ENCODE data around the gene SHANK3. TPM values are rescaled to one million over a fixed set of nuclear protein-coding genes. Genes with fewer than 3 reads are reported as not detected.

Gene SHANK3
- total RNA-seq, 1 experiment from 2014 or later = 0.84 TPM

DNA sequence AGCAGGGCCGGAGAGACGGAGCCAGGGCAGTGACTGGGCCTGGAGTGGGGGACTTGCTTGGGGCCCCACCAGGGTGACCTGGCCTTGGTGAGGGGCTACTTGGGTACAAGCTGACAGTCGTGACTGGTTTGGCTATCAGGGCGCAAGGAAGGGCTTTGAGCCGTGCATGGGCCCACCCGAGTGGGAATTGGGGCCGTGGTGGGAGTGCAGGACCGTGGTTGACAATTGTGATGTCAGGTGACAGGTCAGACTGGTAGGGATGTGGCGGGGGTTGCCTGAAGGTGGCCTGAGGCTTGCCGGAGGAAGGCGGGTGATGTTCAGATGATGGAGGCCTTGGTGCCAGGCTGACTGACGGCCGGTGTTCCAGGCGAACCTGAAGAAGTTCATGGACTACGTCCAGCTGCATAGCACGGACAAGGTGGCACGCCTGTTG is 5.6 kb downstream of the SHANK3 start:
- DNase-seq (ENCODE audit: low spot score) = no peak

DNA sequence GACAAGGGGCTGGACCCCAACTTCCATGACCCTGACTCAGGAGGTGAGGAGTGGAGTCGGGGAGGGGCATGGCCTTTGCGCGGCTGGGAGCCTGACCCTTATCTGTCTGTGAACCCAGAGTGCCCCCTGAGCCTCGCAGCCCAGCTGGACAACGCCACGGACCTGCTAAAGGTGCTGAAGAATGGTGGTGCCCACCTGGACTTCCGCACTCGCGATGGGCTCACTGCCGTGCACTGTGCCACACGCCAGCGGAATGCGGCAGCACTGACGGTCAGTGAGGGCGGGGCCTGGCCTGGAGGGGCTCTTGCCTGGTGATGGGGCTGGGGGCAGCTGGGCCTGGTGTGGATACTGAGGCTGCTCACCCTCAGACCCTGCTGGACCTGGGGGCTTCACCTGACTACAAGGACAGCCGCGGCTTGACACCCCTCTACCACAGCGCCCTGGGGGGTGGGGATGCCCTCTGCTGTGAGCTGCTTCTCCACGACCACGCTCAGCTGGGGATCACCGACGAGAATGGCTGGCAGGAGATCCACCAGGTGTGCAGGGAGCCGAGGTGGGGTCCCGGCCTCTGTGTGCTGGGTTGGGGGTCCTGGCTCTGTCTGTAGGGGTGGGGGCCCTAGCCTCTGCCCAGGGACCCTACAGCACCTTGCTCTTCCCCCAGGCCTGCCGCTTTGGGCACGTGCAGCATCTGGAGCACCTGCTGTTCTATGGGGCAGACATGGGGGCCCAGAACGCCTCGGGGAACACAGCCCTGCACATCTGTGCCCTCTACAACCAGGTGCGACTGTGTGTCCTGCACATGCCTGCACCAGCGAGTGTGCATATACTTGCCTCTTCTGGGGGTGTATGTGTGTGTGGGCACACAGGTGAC is 6.3 kb downstream of the SHANK3 start:
- no peak for DNase-seq (ENCODE audit: low spot score)

DNA sequence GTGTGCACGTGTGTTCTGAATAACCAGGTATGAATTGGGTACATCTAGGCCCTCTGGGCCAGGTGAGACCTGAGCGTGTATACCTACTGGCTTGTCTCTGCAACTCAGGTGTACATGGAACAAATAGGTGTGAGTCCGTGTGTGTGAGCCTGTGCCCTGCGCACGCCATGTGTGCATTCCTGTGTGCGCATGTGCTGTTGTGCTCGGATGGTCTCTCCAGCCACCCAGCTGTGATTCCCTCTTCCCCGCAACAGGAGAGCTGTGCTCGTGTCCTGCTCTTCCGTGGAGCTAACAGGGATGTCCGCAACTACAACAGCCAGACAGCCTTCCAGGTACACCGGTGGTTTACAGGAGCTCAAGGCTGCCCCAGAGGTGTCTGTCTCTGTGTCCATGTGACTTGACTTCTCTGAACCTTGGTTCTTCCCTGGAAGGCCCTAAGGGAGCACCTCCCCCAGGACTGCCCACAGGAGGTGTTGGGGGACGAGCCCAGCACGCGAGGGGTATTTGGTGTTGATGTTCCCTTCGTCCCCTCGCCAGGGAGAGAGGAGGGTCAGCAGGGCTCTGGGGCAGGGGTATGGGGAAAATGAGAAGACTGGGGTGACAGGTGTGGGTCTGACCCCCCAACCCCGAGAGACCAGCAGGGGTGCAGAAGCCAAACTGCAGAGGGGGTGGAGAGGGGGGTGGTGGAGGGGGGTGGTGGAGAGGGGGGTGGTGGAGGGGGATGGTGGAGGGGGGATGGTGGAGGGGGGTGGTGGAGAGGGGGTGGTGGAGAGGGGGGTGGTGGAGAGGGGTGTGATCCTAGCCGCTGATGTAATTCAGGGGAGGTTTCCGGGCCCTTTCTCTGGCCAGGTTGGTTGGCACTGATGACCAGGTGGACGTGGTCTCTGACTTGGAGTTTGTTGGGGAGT is 10.7 kb downstream of the SHANK3 start:
- DNase-seq (ENCODE audit: low spot score) = no peak

DNA sequence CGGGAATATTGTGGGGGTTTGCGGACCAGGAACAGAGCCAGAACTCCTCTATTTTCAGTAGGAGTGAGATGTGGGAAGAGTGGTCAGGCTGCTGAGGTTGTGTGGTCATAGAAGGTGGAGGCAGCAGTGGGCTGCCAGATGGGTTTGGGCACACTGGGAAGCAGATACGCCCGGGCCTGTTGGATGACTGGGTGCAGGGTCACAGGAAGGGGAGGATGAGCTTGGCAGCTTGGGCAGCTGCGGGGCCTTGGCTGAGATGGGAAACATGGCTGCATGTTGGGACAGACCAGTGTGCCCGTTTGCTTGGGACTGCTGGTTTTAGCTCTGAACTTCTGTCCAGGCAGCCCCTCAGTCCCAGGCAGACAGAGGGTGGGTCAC is 11.4 kb downstream of the SHANK3 start:
- no peak for DNase-seq (ENCODE audit: low spot score)

DNA sequence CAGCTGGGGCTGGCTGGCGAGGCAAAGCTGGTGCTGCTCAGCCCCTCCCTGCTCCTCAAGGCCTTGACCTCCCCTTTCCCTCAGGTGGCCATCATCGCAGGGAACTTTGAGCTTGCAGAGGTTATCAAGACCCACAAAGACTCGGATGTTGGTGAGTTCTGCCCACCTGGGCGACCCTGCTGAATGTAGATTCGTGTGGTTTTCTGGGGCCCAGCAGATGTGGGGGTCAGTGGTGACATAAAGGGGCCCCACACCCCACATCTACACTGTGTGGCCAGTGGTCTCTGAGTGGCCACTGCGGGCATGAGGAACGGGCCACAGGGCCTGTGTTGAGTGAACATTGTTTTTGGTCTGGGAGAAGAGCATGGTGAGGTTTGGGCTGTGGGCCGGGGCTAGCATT is 11.9 kb downstream of the SHANK3 start:
- no peak for DNase-seq (ENCODE audit: low spot score)

DNA sequence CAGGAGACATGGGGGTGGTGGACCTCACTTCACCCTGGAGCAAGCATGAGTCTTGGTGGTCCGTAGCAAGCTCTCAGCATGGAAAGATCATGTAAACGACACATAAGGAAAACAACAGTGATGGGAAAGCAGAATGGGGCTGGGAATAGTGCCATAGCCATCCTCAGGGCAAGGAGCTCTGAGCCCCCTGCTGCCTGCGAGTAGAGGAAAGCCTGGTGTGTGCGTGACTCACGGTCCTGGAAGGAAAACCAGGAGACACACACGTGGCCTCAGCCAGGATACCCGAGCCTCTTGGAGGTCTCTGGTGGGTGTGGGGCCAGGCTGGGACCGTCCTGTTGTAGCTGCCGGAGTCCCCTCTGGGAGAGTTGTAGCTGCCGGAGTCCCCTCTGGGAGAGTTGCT is 12.4 kb downstream of the SHANK3 start:
- DNase-seq (ENCODE audit: low spot score) = no peak

DNA sequence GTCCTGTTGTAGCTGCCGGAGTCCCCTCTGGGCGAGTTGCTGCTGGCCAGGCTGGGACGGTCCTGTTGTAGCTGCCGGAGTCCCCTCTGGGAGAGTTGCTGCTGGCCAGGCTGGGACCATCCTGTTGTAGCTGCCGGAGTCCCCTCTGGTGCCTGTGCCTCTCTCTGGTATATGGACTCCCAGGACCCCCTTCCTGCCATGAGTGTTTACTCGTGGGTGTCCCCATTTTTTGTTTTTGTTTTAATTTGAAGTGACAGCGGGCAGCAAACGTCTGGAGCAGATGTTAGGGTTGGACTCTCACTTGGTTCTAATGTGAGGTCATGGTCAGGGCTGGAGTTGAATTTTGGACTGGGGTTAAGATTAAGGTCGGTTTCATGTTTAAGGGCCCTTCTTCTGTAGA is 14.2 kb downstream of the SHANK3 start:
- no peak for DNase-seq (ENCODE audit: low spot score)

DNA sequence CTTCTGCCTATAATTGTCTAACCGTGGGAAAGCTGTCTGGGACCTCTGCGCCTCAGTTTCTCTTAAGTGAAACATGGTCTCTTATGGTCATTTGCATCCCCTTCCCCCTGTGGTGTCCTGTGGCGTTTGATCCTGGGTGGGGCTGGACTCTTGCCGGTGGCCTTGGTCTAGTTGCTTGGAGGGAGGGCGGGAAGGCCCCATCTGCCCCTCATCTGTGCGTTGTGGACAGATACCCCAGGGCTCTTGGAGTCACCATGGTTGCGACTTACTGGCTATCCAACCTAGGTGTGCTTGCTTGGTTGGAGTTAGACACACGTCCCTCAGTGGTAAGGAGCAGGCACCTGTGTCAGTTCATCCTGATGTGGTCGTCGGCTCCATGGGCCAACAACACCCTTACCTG is 15.2 kb downstream of the SHANK3 start:
- no peak for DNase-seq (ENCODE audit: low spot score)

DNA sequence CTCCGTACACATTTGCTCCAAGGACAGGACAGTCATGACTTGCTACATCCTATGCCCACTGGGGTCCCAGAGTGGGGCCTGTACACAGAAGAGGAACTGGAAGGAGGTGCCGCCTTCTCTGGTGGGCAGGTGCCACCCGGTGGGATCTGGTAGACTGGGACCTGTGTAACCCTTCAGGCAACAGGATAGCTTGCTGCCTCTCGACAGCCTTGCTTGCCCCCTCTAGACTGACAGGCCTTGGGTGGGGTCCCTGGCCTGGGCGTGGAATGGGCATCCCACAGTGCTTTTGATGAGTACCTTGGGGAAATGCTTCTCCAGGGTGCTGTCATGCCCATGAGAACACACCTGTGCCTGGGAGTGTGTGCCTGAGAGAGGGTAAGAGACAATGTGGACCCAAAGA is 15.8 kb downstream of the SHANK3 start:
- no peak for DNase-seq (ENCODE audit: low spot score)

DNA sequence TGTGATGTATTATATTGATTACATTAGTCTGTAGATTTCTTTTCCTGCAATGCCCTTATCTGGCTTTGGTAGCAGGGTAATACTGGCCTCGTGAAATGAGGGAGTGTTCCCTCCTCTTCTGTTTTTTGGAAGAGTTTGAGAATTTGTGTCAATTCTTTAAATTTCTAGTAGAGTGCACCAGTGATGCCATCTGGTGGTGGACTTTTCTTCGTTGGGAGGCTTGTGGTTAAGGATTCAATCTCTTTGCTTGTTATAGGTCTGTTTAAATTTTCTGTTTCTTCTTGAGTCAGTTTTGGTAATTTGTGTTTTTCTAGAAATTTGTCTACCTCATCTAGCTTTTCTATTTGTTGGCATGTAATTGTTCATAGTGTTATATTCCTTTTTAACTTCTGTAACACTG is 18.9 kb downstream of the SHANK3 start:
- DNase-seq (ENCODE audit: low spot score) = peak; percentile 36

DNA sequence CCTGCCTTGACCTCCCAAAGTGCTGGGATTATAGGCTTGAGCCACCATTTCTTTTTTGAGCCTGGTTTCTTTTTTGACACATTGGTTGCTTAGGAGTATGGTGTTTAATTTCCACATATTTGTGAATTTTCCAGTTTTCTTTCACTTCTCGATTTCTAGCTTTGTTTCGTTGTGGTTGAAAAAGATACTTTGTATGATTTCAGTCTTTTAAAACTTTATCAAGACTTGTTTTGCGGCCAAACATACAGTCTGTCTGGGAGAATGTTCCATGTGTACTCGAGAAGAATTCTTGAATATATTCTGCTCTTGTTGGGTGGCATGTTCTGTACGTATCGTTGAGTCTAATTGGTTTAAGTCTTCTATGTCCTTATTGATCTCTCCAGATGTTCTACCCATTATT is 20.8 kb downstream of the SHANK3 start:
- no peak for DNase-seq (ENCODE audit: low spot score)

DNA sequence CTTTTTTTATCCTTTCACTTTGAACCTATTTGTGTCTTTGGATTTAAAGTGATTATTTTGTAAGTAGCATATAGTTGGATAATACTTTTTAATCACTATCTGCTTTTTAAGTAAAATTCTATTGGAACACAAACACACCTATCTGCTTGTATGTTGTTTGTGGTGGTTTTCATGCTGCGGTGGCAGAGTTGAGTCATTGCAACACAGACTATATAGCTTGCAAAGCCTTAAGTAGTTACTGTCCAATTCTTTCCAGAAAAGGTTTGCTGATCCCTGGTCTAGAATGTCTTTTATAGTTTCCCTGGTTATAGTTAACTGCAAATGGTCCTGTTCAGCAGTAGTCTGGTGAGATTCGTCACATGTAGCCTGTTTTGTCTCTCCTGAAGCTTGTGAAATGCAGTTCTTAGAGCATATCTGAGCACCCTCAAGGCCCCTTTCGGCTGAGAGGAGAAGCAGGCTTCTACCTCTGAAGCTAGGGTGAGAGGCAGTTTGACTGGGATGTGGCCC is 21.5 kb downstream of the SHANK3 start:
- DNase-seq (ENCODE audit: low spot score) = no peak

DNA sequence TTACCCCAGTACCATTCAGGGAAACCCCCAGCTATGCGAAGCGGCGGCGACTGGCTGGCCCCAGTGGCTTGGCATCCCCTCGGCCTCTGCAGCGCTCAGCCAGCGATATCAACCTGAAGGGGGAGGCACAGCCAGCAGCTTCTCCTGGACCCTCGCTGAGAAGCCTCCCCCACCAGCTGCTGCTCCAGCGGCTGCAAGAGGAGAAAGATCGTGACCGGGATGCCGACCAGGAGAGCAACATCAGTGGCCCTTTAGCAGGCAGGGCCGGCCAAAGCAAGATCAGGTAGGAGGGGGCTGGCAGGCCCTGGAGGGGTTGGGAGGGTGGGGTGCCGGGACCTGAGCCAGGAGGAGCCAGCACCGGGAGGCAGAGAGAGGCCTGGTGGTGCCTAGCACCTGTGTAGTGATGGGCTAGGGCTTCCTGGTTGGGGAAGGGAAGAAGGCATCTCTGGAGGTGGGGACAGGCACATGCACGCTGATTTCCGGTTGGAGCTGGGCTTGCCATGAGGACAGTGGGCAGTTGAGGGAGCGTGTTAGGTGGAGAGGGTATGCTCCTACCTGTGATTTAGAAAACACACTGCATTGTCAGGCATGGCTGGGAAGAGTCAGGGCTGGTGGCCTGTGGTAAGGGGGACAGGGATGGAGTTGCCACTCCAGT is 22.3 kb downstream of the SHANK3 start:
- no peak for DNase-seq (ENCODE audit: low spot score)

DNA sequence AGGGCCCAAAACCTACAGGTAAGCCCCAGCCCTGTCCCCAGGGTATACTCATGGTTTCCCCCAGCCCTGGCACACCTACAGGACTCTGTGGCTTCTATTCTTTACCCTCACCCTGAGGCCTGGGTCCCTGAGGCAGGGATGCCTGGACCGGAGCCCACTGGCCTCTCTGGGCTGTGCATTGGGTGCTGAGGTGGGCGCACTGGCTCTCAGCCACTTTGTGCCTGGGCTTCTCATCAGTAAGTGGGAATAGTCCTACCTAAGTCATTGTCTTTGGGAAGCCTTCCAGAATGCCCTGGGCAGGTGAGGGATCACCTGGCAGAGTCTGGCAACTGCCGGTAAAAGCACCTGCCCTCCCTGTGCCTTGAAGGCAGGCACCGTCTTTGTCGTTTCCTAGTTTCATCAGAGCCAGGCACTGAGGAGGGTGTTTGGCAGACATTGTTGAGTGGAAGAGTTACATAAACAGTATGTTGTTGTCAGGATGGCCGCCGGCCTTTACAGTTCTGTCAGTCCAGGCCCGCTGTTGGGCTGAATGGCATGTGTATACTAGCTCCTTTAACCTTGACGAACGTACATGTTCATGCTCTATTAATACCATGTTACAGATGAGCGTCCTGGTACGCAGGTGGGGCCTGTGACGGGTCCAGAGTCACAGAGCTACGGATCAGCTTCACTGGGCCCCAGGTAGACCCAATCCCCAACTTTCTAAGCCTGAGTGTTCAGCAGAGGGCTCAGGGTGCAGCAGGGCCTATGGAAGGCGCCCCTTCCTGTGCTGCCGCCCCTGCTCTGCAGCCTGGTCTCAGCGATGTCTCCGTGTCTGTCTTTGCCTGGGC is 23.0 kb downstream of the SHANK3 start:
- DNase-seq (ENCODE audit: low spot score) = no peak

DNA sequence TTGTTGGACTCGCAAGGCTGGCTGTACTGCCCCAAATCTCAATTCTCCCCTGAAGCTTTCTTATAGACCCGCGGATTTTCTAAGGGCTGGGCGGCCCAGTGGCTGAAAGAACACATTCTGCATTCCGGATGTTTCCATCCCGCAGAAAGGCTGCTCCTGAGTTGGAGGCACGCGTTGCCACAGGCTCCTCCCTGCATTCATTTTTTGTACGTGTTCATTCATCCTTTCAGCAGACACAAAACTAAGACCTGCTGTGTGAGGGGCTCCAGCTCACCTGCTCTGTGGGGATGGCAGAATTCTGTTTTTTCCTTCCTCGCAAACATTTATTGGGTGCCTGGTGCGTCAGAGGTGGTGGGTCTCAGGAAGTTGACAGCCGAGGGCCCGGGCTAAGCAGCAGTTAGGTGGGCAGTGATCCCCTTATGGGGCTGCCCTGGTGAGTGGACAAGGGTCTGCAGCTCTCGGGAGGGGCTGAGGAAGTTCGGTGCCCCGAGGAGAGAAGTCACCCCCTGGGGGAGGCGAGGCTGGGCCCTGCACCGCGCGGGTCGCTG is 23.7 kb downstream of the SHANK3 start:
- no peak for DNase-seq (ENCODE audit: low spot score)

DNA sequence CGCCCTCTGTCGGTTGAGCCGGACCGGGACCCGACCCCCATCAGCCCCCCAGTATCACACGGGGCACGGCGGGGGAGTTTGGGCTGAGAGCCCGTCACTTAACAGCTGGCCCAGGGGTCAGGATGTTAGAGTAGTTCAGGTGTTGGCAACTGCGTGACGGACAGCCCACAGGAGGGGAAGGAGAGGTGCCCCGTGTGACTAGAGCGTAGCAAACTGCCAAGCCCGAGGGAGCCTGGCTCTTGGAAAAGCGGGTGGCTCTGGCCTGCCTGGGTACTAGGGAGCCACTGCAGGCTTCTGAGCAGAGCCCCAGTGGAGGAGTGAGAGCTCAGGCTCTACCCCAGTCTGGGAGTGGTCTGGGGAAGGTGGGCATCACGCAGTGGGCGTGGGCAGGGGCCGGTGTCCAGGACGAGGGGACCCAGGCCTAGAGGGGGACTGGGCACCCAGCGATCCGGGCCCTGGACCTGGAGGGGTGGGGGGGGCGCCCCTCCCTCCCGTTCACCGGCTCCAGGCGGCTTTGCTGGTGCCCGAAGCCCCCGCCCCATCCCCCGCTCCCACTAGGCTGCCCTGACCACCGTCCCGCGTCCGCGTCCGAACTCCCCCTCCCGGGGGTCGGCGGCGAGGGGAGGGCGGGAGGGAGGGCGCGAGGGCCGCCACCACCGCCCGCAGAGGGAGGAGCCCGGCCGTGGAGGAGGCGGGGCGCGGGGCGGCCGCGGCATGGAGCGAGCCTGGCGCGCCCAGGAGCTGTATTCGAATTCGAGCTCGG is 24.4 kb downstream of the SHANK3 start:
- DNase-seq (ENCODE audit: low spot score) = no peak

DNA sequence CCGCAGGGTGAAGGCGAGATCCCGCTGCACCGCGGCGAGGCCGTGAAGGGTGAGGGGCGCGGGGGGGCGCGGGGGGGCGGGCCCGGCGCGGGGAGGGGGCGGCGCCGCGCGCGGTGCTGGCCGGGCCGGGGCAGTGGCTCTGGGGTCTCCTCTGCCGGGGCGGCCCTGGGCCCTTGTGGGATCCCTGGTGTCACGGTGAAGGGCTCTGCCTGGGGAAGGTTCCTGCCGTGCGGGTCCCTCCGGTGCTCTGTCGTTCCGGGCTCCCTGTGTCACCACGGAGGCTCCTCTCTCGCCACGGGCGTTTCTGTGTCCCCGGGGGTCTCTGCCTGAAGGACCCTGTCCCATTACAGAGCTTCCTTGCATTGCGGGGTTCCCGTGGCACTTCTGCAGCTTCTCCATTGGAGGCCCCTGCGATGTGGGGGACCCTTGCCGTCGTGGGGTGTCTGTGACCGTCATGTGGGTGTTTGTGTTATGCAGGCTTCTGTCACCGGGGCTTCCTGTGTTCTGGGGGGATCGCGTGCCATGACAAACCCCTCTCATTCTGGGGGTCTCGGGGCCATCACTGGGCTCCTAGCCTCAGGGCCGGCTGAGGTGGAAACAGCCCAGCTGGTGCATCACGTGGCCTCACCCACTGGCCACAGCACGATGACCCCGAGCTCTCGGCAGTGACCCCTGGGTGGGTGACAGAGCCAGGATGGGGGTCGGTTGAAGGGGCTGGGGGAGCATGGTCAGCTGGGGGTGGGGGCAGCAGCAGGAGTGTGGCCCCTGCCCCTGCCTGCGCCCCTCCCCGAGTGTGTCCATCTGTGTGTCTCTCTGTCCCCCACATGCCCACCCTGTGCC is 25.3 kb downstream of the SHANK3 start:
- no peak for DNase-seq (ENCODE audit: low spot score)

DNA sequence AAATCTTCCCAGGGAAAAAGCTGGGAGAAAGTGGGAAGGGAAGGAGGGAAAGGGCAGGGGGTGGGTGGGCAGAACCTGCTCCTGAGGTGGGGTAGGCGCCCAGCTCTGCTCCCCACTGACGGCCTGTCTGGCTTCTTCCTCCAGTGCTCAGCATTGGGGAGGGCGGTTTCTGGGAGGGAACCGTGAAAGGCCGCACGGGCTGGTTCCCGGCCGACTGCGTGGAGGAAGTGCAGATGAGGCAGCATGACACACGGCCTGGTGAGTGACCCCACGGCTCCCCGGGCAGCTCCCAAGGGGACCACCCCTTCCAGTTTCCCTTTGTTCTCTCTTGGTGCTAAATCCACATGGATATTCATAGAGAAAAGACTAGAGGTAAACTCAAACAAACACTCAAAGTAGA is 25.9 kb downstream of the SHANK3 start:
- no peak for DNase-seq (ENCODE audit: low spot score)

Data from A172 (cell line).